ENCODE measurements around the gene PKM.

PKM gene

DNA sequence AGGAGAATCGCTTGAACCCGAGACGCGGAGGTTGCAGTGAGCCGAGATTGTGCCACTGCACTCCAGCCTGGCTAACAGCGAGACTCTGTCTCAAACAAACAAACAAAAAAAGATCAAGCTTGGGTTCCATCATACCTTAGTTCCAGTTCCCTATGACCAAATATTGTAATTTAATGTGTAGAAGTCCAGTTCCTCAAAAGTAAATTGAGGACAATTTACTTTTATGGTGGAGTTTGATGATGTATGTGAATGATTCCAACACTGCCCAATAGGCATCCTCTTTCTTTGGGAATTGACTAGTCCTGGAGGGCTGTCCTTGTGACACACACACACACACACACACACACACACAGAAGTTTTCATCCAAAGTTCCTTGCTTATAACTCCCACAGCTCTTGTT is 2.8 kb upstream of the PKM start:
- no peaks in the 10 kb centered on the region for H3K9me2 ChIP-seq (replicated peaks; ENCODE audit: insufficient read depth, low read length)
- no peaks in the 10 kb centered on the region for H3K36me3 ChIP-seq (replicated peaks; ENCODE audit: insufficient read depth, low read length)
- H3K27ac ChIP-seq (ENCODE audit: low read length): no peak overlapping the region
- H3F3A ChIP-seq (ENCODE audit: insufficient read depth, low read length): peaks cover 18% of the 10 kb centered on the region
- DNase-seq: no peak
- no peak overlapping the region for H3K4me3 ChIP-seq (ENCODE audit: low read length)
- H4K20me1 ChIP-seq (ENCODE audit: insufficient read depth, low read length): peaks cover 7% of the 10 kb centered on the region; the same call in 1 of the 2 replicates
- H3K27me3 ChIP-seq (replicated peaks; ENCODE audit: insufficient read depth, low read length): no peaks in the 10 kb centered on the region
- no peak overlapping the region for H3K4me2 ChIP-seq (ENCODE audit: low read depth, low read length)
- peaks cover 21% of the 10 kb centered on the region for H3K79me2 ChIP-seq (ENCODE audit: low read length)
- H3K9ac ChIP-seq (ENCODE audit: low read length): no peak overlapping the region
- H3K4me1 ChIP-seq (ENCODE audit: low read length): peaks cover 26% of the 10 kb centered on the region
- H2AFZ ChIP-seq (ENCODE audit: low read length): no peak overlapping the region
- TF ChIP-seq EZH2phosphoT487 (IDR thresholded peaks at IDR 0.05; ENCODE audit: low read length) (no peak), EZH2 (optimal IDR thresholded peaks at IDR 0.05; ENCODE audit: low read depth, low read length) (no peak)
- TF ChIP-seq, protein P1, sequence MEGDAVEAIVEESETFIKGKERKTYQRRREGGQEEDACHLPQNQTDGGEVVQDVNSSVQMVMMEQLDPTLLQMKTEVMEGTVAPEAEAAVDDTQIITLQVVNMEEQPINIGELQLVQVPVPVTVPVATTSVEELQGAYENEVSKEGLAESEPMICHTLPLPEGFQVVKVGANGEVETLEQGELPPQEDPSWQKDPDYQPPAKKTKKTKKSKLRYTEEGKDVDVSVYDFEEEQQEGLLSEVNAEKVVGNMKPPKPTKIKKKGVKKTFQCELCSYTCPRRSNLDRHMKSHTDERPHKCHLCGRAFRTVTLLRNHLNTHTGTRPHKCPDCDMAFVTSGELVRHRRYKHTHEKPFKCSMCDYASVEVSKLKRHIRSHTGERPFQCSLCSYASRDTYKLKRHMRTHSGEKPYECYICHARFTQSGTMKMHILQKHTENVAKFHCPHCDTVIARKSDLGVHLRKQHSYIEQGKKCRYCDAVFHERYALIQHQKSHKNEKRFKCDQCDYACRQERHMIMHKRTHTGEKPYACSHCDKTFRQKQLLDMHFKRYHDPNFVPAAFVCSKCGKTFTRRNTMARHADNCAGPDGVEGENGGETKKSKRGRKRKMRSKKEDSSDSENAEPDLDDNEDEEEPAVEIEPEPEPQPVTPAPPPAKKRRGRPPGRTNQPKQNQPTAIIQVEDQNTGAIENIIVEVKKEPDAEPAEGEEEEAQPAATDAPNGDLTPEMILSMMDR (IDR thresholded peaks at IDR 0.05; ENCODE audit: low read length): no peak
- H3K9me3 ChIP-seq (replicated peaks; ENCODE audit: insufficient read depth, low read length): no peaks in the 10 kb centered on the region

DNA sequence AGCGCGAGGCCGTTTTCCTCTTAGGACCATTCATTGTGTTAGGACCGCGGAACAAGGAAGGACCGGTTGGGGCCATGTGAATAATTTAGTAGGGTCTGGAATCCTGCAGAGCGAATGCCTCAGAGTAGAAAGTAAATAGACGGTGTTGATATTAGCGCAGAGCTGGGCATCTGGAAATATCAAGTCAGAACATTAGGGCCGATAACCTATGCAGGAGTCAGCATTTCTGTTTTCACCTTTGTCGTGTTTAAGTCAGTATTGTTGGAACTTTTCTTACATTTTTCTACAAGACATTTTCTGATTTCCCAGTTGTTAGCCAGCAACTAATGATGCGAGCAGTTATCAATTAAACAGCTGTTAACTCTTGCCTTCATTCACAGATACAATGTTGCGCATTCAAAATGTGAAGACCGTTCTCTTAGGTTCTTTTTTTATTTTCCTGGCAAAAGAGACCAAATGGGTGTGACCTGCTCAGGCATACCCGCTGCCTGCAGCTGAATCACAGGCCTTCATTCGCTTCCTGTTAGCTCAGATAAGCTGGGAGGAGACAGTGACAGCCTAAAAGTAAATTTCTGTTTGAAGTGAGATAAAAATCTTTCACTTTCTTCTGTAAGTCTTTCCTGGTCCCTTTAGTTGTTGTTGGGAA is 966 bp upstream of the PKM start:
- peaks cover 39% of the 10 kb centered on the region for H3K79me2 ChIP-seq (ENCODE audit: low read length)
- no peaks in the 10 kb centered on the region for H3K9me2 ChIP-seq (replicated peaks; ENCODE audit: insufficient read depth, low read length)
- peak overlapping the region; percentile 98 for H2AFZ ChIP-seq (ENCODE audit: low read length)
- H4K20me1 ChIP-seq (ENCODE audit: insufficient read depth, low read length): peaks cover 11% of the 10 kb centered on the region; the same call in 1 of the 2 replicates
- H3K9me3 ChIP-seq (replicated peaks; ENCODE audit: insufficient read depth, low read length): no peaks in the 10 kb centered on the region
- peak overlapping the region; percentile 70; the same call in 1 of the 2 replicates for H3K27ac ChIP-seq (ENCODE audit: low read length)
- no peaks in the 10 kb centered on the region for H3K36me3 ChIP-seq (replicated peaks; ENCODE audit: insufficient read depth, low read length)
- H3K4me2 ChIP-seq (ENCODE audit: low read depth, low read length): peak overlapping the region; percentile 74
- no peaks in the 10 kb centered on the region for H3K27me3 ChIP-seq (replicated peaks; ENCODE audit: insufficient read depth, low read length)
- TF ChIP-seq EZH2 (optimal IDR thresholded peaks at IDR 0.05; ENCODE audit: low read depth, low read length): no peak
- TF ChIP-seq, protein P1 (IDR thresholded peaks at IDR 0.05; ENCODE audit: low read length): no peak
- TF ChIP-seq EZH2phosphoT487 (IDR thresholded peaks at IDR 0.05; ENCODE audit: low read length): no peak
- peak overlapping the region; percentile 99 for H3K4me3 ChIP-seq (ENCODE audit: low read length)
- peak; percentile 37 for DNase-seq
- H3K9ac ChIP-seq (ENCODE audit: low read length): peak overlapping the region; percentile 78
- peaks cover 22% of the 10 kb centered on the region for H3F3A ChIP-seq (ENCODE audit: insufficient read depth, low read length)
- peaks cover 27% of the 10 kb centered on the region for H3K4me1 ChIP-seq (ENCODE audit: low read length)

DNA sequence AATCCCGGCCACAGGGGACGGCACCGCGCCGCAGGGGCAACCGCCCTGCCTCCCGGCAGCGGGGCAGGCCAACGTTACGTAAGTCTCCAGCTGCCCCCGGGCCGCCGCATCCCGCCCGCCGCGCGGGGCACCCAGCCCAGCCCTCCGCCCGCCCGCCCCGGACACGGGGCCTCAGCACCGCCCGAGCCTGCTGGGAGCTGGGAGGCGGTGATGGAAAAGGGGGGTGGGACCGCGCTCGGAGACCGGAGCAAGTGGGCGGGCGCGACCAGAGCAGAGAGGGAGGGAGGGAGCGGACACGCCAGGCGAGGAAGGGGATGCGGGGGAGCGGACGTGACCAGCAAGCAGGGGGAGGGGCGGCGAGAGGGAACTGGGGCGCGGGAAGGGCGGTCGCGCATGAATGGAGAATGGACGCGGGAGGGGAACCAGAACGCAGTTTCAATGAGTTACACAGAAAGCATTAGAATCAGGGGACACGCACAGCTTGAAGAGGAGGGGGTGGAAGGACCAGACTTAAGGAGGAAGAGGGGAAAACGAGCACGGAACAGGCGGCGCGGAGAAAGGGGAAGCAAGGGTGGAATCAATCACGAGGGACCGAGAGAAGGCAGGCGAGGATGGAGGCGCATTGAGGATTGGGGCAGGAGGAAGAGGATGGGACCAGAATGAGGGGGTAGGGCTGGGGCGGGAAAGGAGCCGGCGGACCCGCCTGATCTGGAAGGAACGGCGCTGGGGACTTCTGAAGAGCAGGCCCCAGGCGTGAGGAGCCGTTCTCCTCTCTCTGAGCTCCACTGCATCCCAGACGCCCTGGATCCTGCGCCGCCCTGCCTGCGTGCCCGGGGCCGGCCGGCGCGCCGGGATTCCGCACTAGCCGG is 559 bp downstream of the PKM start:
- Histone ChIP-seq H3K36me3 (replicated peaks; ENCODE audit: insufficient read depth, low read length) (no peaks in the 10 kb centered on the region), H3K27me3 (replicated peaks; ENCODE audit: insufficient read depth, low read length) (no peaks in the 10 kb centered on the region), H3K9me2 (replicated peaks; ENCODE audit: insufficient read depth, low read length) (no peaks in the 10 kb centered on the region), H2AFZ (ENCODE audit: low read length) (peak overlapping the region; percentile 60), H3K9ac (ENCODE audit: low read length) (peak overlapping the region; percentile 78), H3K4me1 (ENCODE audit: low read length) (peaks cover 28% of the 10 kb centered on the region), H3F3A (ENCODE audit: insufficient read depth, low read length) (peaks cover 22% of the 10 kb centered on the region), H3K79me2 (ENCODE audit: low read length) (peaks cover 54% of the 10 kb centered on the region), H3K9me3 (replicated peaks; ENCODE audit: insufficient read depth, low read length) (no peaks in the 10 kb centered on the region), H3K4me3 (ENCODE audit: low read length) (peak overlapping the region; percentile 99), H3K27ac (ENCODE audit: low read length) (peak overlapping the region; percentile 70; the same call in 1 of the 2 replicates), H3K4me2 (ENCODE audit: low read depth, low read length) (peak overlapping the region; percentile 98), H4K20me1 (ENCODE audit: insufficient read depth, low read length) (peaks cover 25% of the 10 kb centered on the region)
- DNase-seq: peak; percentile 56
- TF ChIP-seq EZH2phosphoT487 (IDR thresholded peaks at IDR 0.05; ENCODE audit: low read length): no peak
- TF ChIP-seq EZH2 (optimal IDR thresholded peaks at IDR 0.05; ENCODE audit: low read depth, low read length): no peak
- TF ChIP-seq, protein P1 (IDR thresholded peaks at IDR 0.05; ENCODE audit: low read length): no peak

Data from MM.1S (cell line).